Large intestine (tissue), 3 donors: ENCODE data around the gene OR10C1. TPM values are rescaled to one million over a fixed set of nuclear protein-coding genes. Genes with fewer than 3 reads are reported as not detected.
"Not testable (repeated sequence)": the region's sequence is repeated elsewhere in the genome, so short reads cannot be mapped to it uniquely, and the experiment has no call there.

Experiments
- DNase-seq, 2 donors: peaks; one replicate each; pipeline versions ENCODE4 v3.0.0 to v3.0.0-alpha.2; 2013
- H3K27ac ChIP-seq: one replicate; pipeline ENCODE4 v1.5.1; 2013; ENCODE audit warnings: low read length
- H3K27me3 ChIP-seq: 2 replicates; pipeline ENCODE4 v1.6.1; 2013; ENCODE audit warnings: low read length; ENCODE audit not compliant: control insufficient read depth, insufficient read depth
- H3K36me3 ChIP-seq: 2 replicates; pipeline ENCODE4 v1.6.1; 2013; ENCODE audit warnings: low read length; ENCODE audit not compliant: control insufficient read depth, insufficient read depth
- H3K4me1 ChIP-seq: one replicate; pipeline ENCODE4 v1.6.1; 2013; ENCODE audit warnings: low read length; ENCODE audit not compliant: control insufficient read depth, insufficient read depth
- H3K4me3 ChIP-seq: one replicate; pipeline ENCODE4 v1.5.1; 2013; ENCODE audit warnings: low read length
- H3K9me3 ChIP-seq: one replicate; pipeline ENCODE4 v1.6.1; 2013; ENCODE audit warnings: mild to moderate bottlenecking, low read depth, low read length, moderate library complexity; ENCODE audit not compliant: control insufficient read depth
- WGBS: methylation state at CpG from one replicate; pipeline ENCODE4 v1.1.5; 2013; ENCODE audit warnings: low lambda C conversion rate; ENCODE audit not compliant: insufficient coverage; 5-methylcytosine and 5-hydroxymethylcytosine counted together
- polyA plus RNA-seq: library from polyadenylated mRNA; unstranded; fragments of 120-200 nt; gene quantifications from one replicate; pipeline ENCODE4 v1.2.1, GENCODE V29; 2013

Gene OR10C1
- polyA plus RNA-seq, 1 donor: not detected

GRCh38 chr6:29442719-29443118 is 3.6 kb downstream of the OR10C1 start:
- H3K4me3 ChIP-seq: no peak overlapping the region
- no peaks in the 10 kb centered on the region for H3K9me3 ChIP-seq
- H3K4me1 ChIP-seq: no peaks in the 10 kb centered on the region
- DNase-seq: no peak
- H3K27me3 ChIP-seq: no peaks in the 10 kb centered on the region
- no peak overlapping the region for H3K27ac ChIP-seq
- WGBS: no CpG with 5 or more reads among the region's 1 CpG
- H3K36me3 ChIP-seq: no peaks in the 10 kb centered on the region

GRCh38 chr6:29444031-29444430 is 4.9 kb downstream of the OR10C1 start:
- not testable (repeated sequence) for H3K36me3 ChIP-seq, H3K27me3 ChIP-seq, H3K4me3 ChIP-seq, H3K27ac ChIP-seq, DNase-seq, H3K4me1 ChIP-seq, H3K9me3 ChIP-seq
- 86% methylated on average over 1 of the region's 1 CpG for WGBS

DNA sequence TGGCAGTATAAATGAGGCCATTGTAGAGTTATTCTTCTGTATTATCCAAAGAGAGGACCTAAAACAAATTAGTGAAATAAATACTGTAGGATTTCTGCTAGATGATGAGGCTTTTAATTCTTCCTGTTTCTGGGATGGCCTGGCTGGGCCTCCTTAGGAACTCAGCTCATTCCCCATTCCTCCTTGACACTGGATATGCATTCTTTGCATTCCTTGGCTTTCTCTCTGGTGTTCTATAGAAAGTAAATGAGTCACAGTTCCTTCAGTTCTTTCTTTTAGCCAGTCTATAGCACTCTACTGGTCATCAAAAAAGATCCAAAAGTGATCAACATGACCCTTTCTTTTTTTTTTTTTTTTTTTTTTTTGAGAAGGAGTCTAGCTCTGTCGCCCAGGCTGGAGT is 8.6 kb downstream of the OR10C1 start:
- no peak for DNase-seq
- Histone ChIP-seq H3K4me1 (no peaks in the 10 kb centered on the region), H3K27ac (no peak overlapping the region), H3K27me3 (no peaks in the 10 kb centered on the region), H3K36me3 (no peaks in the 10 kb centered on the region), H3K4me3 (no peak overlapping the region), H3K9me3 (no peaks in the 10 kb centered on the region)
- WGBS: no CpG with 5 or more reads among the region's 1 CpG

- Histone ChIP-seq H3K4me1 (no peaks in the 10 kb centered on the region), H3K9me3 (no peaks in the 10 kb centered on the region), H3K27ac (no peak overlapping the region), H3K4me3 (no peak overlapping the region), H3K27me3 (no peaks in the 10 kb centered on the region), H3K36me3 (no peaks in the 10 kb centered on the region)
- WGBS: 80% methylated on average over 1 of the region's 3 CpGs
- no peak for DNase-seq
Observed at GRCh38 chr6:29451471-29452193, 12.5 kb downstream of the OR10C1 start.

GRCh38 chr6:29456971-29457370 is 17.9 kb downstream of the OR10C1 start, which contains the start of the genes OR11A1 and OR2H1:
TSS of gene OR11A1 (minus strand) at chr6:29457071. CDS start at chr6:29427641, 29,430 bp downstream.
TSS of gene OR2H1 (plus strand) at chr6:29457155. CDS start at chr6:29461770, 4,615 bp downstream.
- no CpG with 5 or more reads among the region's 2 CpGs for WGBS
- Histone ChIP-seq H3K4me3 (no peak within 1 kb of the TSS), H3K36me3 (no peaks in the 10 kb centered on the region), H3K9me3 (no peaks in the 10 kb centered on the region), H3K27me3 (no peaks in the 10 kb centered on the region), H3K27ac (no peak within 1 kb of the TSS), H3K4me1 (no peaks in the 10 kb centered on the region)
- DNase-seq: no peak

DNA sequence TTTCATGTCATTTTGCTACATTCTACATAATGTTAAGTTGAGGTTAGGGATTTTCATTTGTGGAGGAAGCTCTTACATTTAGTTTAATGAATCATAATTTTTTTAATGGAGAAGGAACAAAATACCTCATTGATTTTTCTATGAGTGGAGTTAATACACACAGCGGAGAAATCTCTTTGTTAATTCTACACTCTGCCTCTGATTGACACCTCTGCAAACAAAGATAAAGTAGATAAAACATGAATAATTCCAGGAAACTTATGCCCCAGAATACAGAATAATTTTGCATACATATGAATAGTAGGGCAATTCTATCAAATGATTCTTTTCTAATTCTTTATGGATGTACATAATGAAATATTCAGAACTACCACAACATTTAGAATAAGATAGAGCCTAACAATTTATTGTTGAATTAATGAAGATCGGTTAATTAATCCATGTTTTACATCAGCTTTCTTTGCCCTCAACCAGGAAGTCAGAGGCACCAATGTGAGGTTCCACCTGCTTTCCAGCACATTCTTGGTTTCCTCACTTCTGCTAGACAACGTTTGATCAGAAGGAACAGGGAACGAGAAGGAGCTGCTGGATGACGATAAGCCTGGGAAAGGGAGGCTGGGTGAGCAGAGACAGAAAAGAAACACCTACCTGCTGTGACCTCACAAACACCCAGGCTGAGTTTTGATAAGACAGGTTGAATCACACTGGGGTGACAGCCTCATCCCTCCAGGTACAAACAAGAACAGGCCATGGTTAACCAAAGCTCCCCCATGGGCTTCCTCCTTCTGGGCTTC is 22.1 kb downstream of the OR10C1 start:
- Histone ChIP-seq H3K4me1 (no peaks in the 10 kb centered on the region), H3K36me3 (no peaks in the 10 kb centered on the region), H3K4me3 (no peak overlapping the region), H3K9me3 (no peaks in the 10 kb centered on the region), H3K27me3 (no peaks in the 10 kb centered on the region), H3K27ac (no peak overlapping the region)
- 100% methylated on average over 1 of the region's 5 CpGs for WGBS
- no peak for DNase-seq

GRCh38 chr6:29462022-29462421 is 22.9 kb downstream of the OR10C1 start:
- H3K27me3 ChIP-seq: no peaks in the 10 kb centered on the region
- WGBS: no CpG with 5 or more reads among the region's 6 CpGs

GRCh38 chr6:29465279-29465678 is 26.2 kb downstream of the OR10C1 start:
- H3K27ac ChIP-seq: no peak overlapping the region
- H3K9me3 ChIP-seq: no peaks in the 10 kb centered on the region
- WGBS: no CpG with 5 or more reads among the region's 2 CpGs
- DNase-seq: no peak
- no peaks in the 10 kb centered on the region for H3K36me3 ChIP-seq
- H3K4me3 ChIP-seq: no peak overlapping the region
- no peaks in the 10 kb centered on the region for H3K4me1 ChIP-seq
- H3K27me3 ChIP-seq: no peaks in the 10 kb centered on the region

More at GRCh38 chr6:29462022-29462421, 22.9 kb downstream of the OR10C1 start:
- Histone ChIP-seq H3K9me3 (no peaks in the 10 kb centered on the region), H3K4me3 (no peak overlapping the region), H3K27ac (no peak overlapping the region), H3K4me1 (no peaks in the 10 kb centered on the region), H3K36me3 (no peaks in the 10 kb centered on the region)
- no peak for DNase-seq

GRCh38 chr6:29465801-29466200 is 26.7 kb downstream of the OR10C1 start:
- DNase-seq: no peak
- Histone ChIP-seq H3K36me3 (no peaks in the 10 kb centered on the region), H3K27me3 (no peaks in the 10 kb centered on the region), H3K4me3 (no peak overlapping the region), H3K9me3 (no peaks in the 10 kb centered on the region), H3K4me1 (no peaks in the 10 kb centered on the region), H3K27ac (no peak overlapping the region)
- WGBS: 100% methylated on average over 1 of the region's 2 CpGs

DNA sequence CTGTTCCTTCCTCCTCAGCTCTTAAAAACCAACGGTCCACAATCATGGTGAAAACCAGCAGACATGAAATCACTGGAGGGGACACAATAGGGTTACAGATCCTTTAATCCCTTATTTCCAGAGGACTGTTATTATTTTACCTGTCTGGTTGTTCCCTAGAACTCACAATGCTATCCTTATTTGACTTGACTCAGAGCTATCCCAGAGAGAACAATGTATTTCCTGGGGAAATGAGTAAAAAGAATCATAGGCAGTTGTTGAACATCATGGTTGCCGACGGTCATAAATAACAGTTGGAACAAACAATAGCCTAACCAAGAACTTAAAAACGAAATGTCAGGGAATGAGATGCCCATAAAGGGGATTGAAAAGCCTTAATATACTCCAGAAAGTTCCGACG is 27.1 kb downstream of the OR10C1 start:
- WGBS: 46% methylated on average over 3 of the region's 6 CpGs

More for the DNA sequence above, 27.1 kb downstream of the OR10C1 start:
- H3K4me1 ChIP-seq: no peaks in the 10 kb centered on the region
- no peaks in the 10 kb centered on the region for H3K27me3 ChIP-seq
- no peak overlapping the region for H3K27ac ChIP-seq
- no peak for DNase-seq
- H3K36me3 ChIP-seq: no peaks in the 10 kb centered on the region
- H3K9me3 ChIP-seq: no peaks in the 10 kb centered on the region
- no peak overlapping the region for H3K4me3 ChIP-seq
